HEK293T (cell line): ENCODE measurements around the gene NRAS.
A peak's percentile ranks its signal among the peaks of the same experiment; 100 is the strongest.

ENCODE experiments used
- CTCF ChIA-PET: fragments of 350-600 bp; formaldehyde crosslinking; extraction: SDS; loops from one replicate; lab custom pipeline; 2021; ENCODE audit warnings: antibody characterized with exemption, inconsistent platforms; lab: Yijun Ruan, JAX
- POLR2A ChIA-PET: fragments of 350-600 bp; formaldehyde crosslinking; extraction: SDS; loops from one replicate; lab custom pipeline; 2020; ENCODE audit warnings: antibody characterized with exemption, inconsistent platforms; lab: Yijun Ruan, JAX
- DNase-seq: peaks from one replicate; pipeline ENCODE4 v3.0.0; 2012; ENCODE audit warnings: mixed read lengths; ENCODE audit errors: extremely low spot score
- ARNT ChIP-seq: fragments of 450-650 bp; IDR thresholded peaks from 2 replicates; pipeline ENCODE4 v1.6.1; 2017; ENCODE audit warnings: mild to moderate bottlenecking
- BHLHE40 ChIP-seq: fragments of 450-650 bp; IDR thresholded peaks from 2 replicates; pipeline ENCODE4 v1.6.1; 2016; ENCODE audit warnings: mild to moderate bottlenecking, moderate library complexity, borderline replicate concordance
- CTBP1 ChIP-seq: fragments of 450-650 bp; IDR thresholded peaks from 2 replicates; pipeline ENCODE4 v1.6.1; 2016; ENCODE audit warnings: borderline replicate concordance
- ELF4 ChIP-seq: fragments of 450-650 bp; IDR thresholded peaks from 2 replicates; pipeline ENCODE4 v1.6.1; 2017; ENCODE audit warnings: antibody characterized with exemption
- FOXA1 ChIP-seq: fragments of 450-650 bp; IDR thresholded peaks from 2 replicates; pipeline ENCODE4 v1.6.1; 2016; ENCODE audit warnings: mild to moderate bottlenecking
- FOXK2 ChIP-seq: fragments of 450-650 bp; IDR thresholded peaks from 2 replicates; pipeline ENCODE4 v1.6.1; 2016; ENCODE audit warnings: mild to moderate bottlenecking
- FOXM1 ChIP-seq: fragments of 450-650 bp; IDR thresholded peaks from 2 replicates; pipeline ENCODE4 v1.6.1; 2017; ENCODE audit warnings: mild to moderate bottlenecking, borderline replicate concordance
- HDGF ChIP-seq: fragments of 450-650 bp; IDR thresholded peaks from 2 replicates; pipeline ENCODE4 v1.6.1; 2017; ENCODE audit warnings: antibody characterized with exemption, borderline replicate concordance
- L3MBTL2 ChIP-seq: fragments of 450-650 bp; conservative IDR thresholded peaks from 2 replicates; pipeline ENCODE4 v1.6.1; 2016; ENCODE audit warnings: mild to moderate bottlenecking
- LEF1 ChIP-seq: fragments of 450-650 bp; IDR thresholded peaks from 2 replicates; pipeline ENCODE4 v1.6.1; 2017; ENCODE audit warnings: mild to moderate bottlenecking, borderline replicate concordance
- NFRKB ChIP-seq: fragments of 450-650 bp; IDR thresholded peaks from 2 replicates; pipeline ENCODE4 v1.6.1; 2016; ENCODE audit warnings: mild to moderate bottlenecking, moderate library complexity
- SP1 ChIP-seq: fragments of 450-650 bp; IDR thresholded peaks from 2 replicates; pipeline ENCODE4 v1.6.1; 2017
- SUZ12 ChIP-seq: fragments of 450-650 bp; IDR thresholded peaks from 2 replicates; pipeline ENCODE4 v1.6.1; 2016; ENCODE audit warnings: mild to moderate bottlenecking
- TARDBP ChIP-seq: fragments of 450-650 bp; IDR thresholded peaks from 2 replicates; pipeline ENCODE4 v1.6.1; 2016
- ZNF384 ChIP-seq: fragments of 450-650 bp; IDR thresholded peaks from 2 replicates; pipeline ENCODE4 v1.6.1; 2016
- TF ChIP-seq, protein P1 (sequence below): fragments of 450-650 bp; IDR thresholded peaks from 2 replicates; pipeline ENCODE4 v1.6.1; 2016

NRAS gene

DNA sequence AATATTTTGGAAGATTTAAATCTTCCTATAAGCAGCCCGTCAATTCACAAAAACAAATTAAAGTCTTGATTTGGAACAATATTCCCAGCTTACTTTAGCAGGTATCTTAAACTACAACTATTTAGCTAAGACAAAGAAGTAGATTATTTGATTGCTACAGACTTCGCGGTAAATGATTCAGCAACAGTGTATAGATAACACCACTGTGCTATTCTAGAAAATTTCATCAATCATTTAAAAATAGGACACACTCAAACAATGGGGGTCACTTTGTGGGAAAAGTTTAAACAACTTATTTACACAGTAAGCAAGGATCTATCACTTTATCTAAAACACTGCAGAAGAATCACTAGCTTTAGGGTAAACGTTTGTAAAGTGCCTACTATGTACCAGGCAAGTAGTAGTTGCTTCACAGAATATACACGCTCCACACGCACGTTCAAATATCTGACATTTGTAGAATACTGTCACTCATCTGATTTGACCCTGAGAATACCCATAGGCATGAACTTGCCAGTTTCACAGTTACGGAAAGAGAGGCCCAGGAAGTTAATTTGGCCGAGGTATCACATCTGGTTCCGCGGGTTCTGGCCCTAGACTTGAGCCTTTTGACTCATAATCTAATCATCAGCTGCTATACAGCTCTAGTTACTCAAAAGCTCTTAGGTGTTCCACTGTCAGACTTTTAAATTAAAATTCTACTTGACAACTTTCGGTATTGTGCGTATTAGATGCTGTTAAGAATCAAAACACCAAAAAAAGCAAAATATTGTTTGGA, 47.6 kb downstream of the NRAS start:
- ChIA-PET POLR2A (interaction anchor here (1.0 to 2.0 kb wide), 8 partner anchors 9 to 158 kb away, joined by 3 to 13 read pairs (median 4); partner anchors contain the start of genes AMPD1, CSDE1 and TRIM33), CTCF (interaction anchor here (1.1 kb wide), 1 partner anchor 16 kb away, joined by 8 read pairs; no protein-coding TSS in a partner anchor)
- peak; percentile 19 for DNase-seq
- TF ChIP-seq L3MBTL2 (0 out of 2 replicates have a peak, but pooled peaks have one; percentile 8), ARNT (no peak), LEF1 (no peak)
- TF ChIP-seq, protein P1, sequence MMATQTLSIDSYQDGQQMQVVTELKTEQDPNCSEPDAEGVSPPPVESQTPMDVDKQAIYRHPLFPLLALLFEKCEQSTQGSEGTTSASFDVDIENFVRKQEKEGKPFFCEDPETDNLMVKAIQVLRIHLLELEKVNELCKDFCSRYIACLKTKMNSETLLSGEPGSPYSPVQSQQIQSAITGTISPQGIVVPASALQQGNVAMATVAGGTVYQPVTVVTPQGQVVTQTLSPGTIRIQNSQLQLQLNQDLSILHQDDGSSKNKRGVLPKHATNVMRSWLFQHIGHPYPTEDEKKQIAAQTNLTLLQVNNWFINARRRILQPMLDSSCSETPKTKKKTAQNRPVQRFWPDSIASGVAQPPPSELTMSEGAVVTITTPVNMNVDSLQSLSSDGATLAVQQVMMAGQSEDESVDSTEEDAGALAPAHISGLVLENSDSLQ = peak; percentile 53

DNA sequence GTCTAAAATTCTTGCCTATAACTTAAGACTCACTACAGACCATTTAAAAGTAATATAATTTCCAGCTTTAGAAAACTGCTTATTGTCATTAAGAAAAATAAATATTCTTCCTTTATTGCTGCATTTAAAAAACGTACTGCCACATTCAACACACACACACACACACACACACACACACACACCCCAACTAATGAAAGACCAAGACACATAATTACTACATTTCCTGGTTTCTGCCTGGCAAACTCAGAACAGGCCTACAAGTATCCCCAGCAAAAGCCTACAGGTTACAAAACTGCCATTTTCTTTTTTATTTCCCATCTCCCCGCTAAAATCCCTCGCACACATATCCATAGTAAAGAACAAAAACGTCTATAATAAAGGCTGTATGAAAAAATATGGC, 48.2 kb downstream of the NRAS start:
- CTCF ChIA-PET = interaction anchor here (0.7 to 1.1 kb wide), 3 partner anchors 9 to 362 kb away, joined by 3 to 8 read pairs (median 3); no protein-coding TSS in a partner anchor

DNA sequence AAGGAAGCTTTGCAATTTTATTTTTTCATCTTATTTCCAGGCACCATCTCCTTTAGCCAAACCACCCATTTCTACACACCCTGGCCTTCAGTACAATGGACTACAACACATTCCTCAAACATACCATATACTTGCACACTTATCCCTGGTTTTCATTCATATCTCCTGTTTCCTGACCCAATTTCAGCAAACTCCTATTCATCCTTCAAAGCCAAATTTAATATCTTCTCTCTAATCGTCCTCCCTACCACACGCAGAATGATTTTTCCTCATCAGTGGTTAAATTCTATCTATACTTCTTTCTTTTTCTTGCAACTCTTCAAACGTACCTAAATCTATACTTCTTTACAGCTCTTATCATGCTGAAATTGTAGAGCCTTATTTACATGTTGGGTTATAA, 49.6 kb downstream of the NRAS start:
- TF ChIP-seq TARDBP (no peak), FOXK2 (no peak), ZNF384 (no peak), NFRKB (no peak), LEF1 (no peak), ELF4 (no peak), FOXM1 (no peak), SUZ12 (no peak), ARNT (no peak)
- TF ChIP-seq, protein P1 = no peak
- ChIA-PET CTCF (no interaction called here), POLR2A (no interaction called here)
- no peak for DNase-seq

More for the DNA sequence above, 48.2 kb downstream of the NRAS start:
- DNase-seq = no peak
- no peak for TF ChIP-seq TARDBP
- no peak for TF ChIP-seq HDGF
- TF ChIP-seq ZNF384 = no peak
- TF ChIP-seq BHLHE40 = no peak
- no peak for TF ChIP-seq ARNT
- TF ChIP-seq SUZ12 = no peak
- TF ChIP-seq FOXK2 = no peak
- TF ChIP-seq FOXA1 = no peak
- TF ChIP-seq, protein P1 = no peak
- TF ChIP-seq FOXM1 = no peak
- no peak for TF ChIP-seq SP1
- no peak for TF ChIP-seq CTBP1
- TF ChIP-seq L3MBTL2 = no peak
- POLR2A ChIA-PET = interaction anchor here (2.0 kb wide), 1 partner anchor 86 kb away, joined by 5 read pairs; no protein-coding TSS in a partner anchor

GRCh38 chr1:114660238-114660637, 56.3 kb downstream of the NRAS start:
- no peak for TF ChIP-seq SP1
- no peak for TF ChIP-seq SUZ12
- TF ChIP-seq FOXM1 = no peak
- TF ChIP-seq HDGF = no peak
- no peak for TF ChIP-seq L3MBTL2
- no peak for TF ChIP-seq TARDBP
- no peak for TF ChIP-seq LEF1
- TF ChIP-seq NFRKB = no peak
- no peak for TF ChIP-seq FOXK2
- no peak for TF ChIP-seq ZNF384
- no peak for TF ChIP-seq ARNT
- no peak for TF ChIP-seq ELF4
- CTCF ChIA-PET = interaction anchor here (0.6 to 1.2 kb wide), 4 partner anchors 8 to 378 kb away, joined by 3 read pairs; no protein-coding TSS in a partner anchor
- POLR2A ChIA-PET = interaction anchor here (1.3 kb wide), 1 partner anchor 10 kb away, joined by 13 read pairs; the partner anchor contains the start of gene DENND2C
- DNase-seq = no peak
